NCI-H748 (cell line): ENCODE results near the gene PRKAG2.
A peak's percentile ranks its signal among the peaks of the same experiment; 100 is the strongest.
"Not testable (repeated sequence)": the region's sequence is repeated elsewhere in the genome, so short reads cannot be mapped to it uniquely, and the experiment has no call there.

Source experiments
- DNase-seq: peaks from one replicate; lab custom pipeline; 2025; ENCODE audit not compliant: unreplicated experiment; lab: John Stamatoyannopoulos, UW

Gene PRKAG2

GRCh38 chr7:151537818-151538561 is 338.9 kb downstream of the PRKAG2 start:
- no peak for DNase-seq

GRCh38 chr7:151536178-151536577 is 340.7 kb downstream of the PRKAG2 start:
- DNase-seq = not testable (repeated sequence)

GRCh38 chr7:151529842-151530241 is 347.1 kb downstream of the PRKAG2 start:
- DNase-seq = no peak

- no peak for DNase-seq
Observed at GRCh38 chr7:151524845-151525244, 352.1 kb downstream of the PRKAG2 start.

- DNase-seq = no peak
Observed at GRCh38 chr7:151524331-151524730, 352.6 kb downstream of the PRKAG2 start.

GRCh38 chr7:151520419-151521261 is 356.3 kb downstream of the PRKAG2 start:
- DNase-seq = peak; percentile 78

- peak; percentile 99 for DNase-seq
Observed at GRCh38 chr7:151519765-151520418, 357.0 kb downstream of the PRKAG2 start, which contains the start of gene RHEB. RHEB (minus strand) TSS chr7:151519895; CDS start chr7:151519511, 384 bp downstream.

GRCh38 chr7:151518947-151519764 is 357.8 kb downstream of the PRKAG2 start:
- peak; percentile 65 for DNase-seq

- peak; percentile 40 for DNase-seq
Observed at GRCh38 chr7:151518105-151518946, 358.6 kb downstream of the PRKAG2 start.

- no peak for DNase-seq
Observed at GRCh38 chr7:151517601-151518104, 359.3 kb downstream of the PRKAG2 start.

- no peak for DNase-seq
Observed at GRCh38 chr7:151515276-151515565, 361.7 kb downstream of the PRKAG2 start.

GRCh38 chr7:151514461-151515275 is 362.2 kb downstream of the PRKAG2 start:
- no peak for DNase-seq

GRCh38 chr7:151513133-151513532 is 363.8 kb downstream of the PRKAG2 start:
- no peak for DNase-seq

- no peak for DNase-seq
Observed at GRCh38 chr7:151512353-151512752, 364.6 kb downstream of the PRKAG2 start.

GRCh38 chr7:151511946-151512345 is 365.0 kb downstream of the PRKAG2 start:
- DNase-seq = no peak

- DNase-seq = no peak
Observed at GRCh38 chr7:151511270-151511669, 365.6 kb downstream of the PRKAG2 start.

- DNase-seq = no peak
Observed at GRCh38 chr7:151509670-151510333, 367.1 kb downstream of the PRKAG2 start.

- DNase-seq = no peak
Observed at GRCh38 chr7:151508991-151509390, 367.9 kb downstream of the PRKAG2 start.
